ENCODE data around the gene KRTAP22-1.

The KRTAP22-1 gene

DNA sequence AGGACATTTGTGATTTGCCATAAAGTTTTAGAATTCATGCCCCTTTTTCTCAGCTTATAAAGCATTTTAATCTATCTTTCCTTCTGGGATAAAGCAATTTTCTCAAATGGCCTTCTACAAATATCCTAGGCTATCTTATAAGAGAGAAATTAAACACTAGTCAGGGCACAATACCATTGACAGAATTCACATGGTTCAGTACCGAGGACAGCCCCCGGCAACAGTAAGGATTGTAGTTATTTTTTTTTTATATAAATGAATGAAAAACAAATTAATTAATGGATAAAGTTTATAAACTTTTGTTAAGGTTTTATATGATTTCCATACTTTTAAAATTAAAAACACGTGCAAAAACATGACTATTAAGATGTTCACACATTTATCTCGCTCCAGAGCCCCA lies 27.2 kb downstream of the KRTAP22-1 start:
- Histone ChIP-seq H2BK5ac (ENCODE audit: low read depth, low read length, poor library complexity, severe bottlenecking) (no peak overlapping the region), H3K4me1 (ENCODE audit: control insufficient read depth, insufficient read depth, low read depth, low read length) (no peaks in the 10 kb centered on the region), H2AK5ac (ENCODE audit: low read length, severe bottlenecking) (no peak overlapping the region), H3K23ac (ENCODE audit: low read length in 2 of 2) (no peak overlapping the region), H4K91ac (ENCODE audit: low read length) (no peak overlapping the region), H2BK15ac (ENCODE audit: low read depth, poor library complexity, severe bottlenecking) (no peak overlapping the region), H3K9ac (ENCODE audit: low read length) (no peak overlapping the region), H2AFZ (ENCODE audit: low read depth, low read length) (no peak overlapping the region), H3K27ac (ENCODE audit: low read length, poor library complexity, severe bottlenecking) (no peak overlapping the region), H3K27me3 (ENCODE audit: control insufficient read depth in 1 of 2, insufficient read depth in 1 of 2, low read length in 2 of 2) (no peaks in the 10 kb centered on the region), H3K14ac (ENCODE audit: low read length in 2 of 2) (no peak overlapping the region), H4K8ac (ENCODE audit: low read length) (no peak overlapping the region), H2BK120ac (ENCODE audit: low read depth, low read length) (no peak overlapping the region), H3K18ac (ENCODE audit: low read depth in 1 of 2, low read length in 2 of 2) (no peak overlapping the region), H3K4me3 (ENCODE audit: insufficient read depth in 1 of 2, low read depth in 1 of 2, low read length in 2 of 2) (no peak overlapping the region), H3K4ac (ENCODE audit: low read depth in 1 of 2, low read length in 2 of 2) (no peak overlapping the region), H2BK12ac (ENCODE audit: low read length in 2 of 2) (no peak overlapping the region), H3K4me2 (ENCODE audit: low read length, poor library complexity, severe bottlenecking) (no peak overlapping the region), H3K36me3 (ENCODE audit: control insufficient read depth in 1 of 2, insufficient read depth in 2 of 2, low read depth in 1 of 2, low read length in 2 of 2) (no peaks in the 10 kb centered on the region), H3K79me1 (replicated peaks; ENCODE audit: low read length, poor library complexity, severe bottlenecking) (no peaks in the 10 kb centered on the region), H3K9me3 (ENCODE audit: control insufficient read depth, low read length) (peaks cover 10% of the 10 kb centered on the region)
- WGBS = no CpG with 5 or more reads among the region's 4 CpGs
- DNase-seq = no peak

DNA sequence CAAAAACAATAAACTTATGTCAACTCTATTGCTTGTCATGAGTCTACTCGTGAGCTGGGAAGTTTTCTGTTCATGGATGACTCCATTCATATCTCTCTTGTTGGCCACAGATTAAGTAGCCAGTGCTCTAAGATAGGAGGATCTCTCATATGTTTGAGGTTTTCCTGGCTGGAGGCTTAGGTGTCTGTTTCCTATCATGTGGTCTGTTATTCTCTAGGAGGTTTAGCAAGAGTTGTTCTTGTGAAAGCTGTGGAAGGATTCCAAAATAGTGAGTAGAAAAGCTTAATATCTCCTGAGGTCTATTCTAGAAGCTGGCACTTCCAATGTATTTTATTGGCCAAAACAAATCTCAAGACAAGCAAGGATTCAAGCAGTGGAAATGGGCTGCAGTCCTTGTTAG lies 28.3 kb downstream of the KRTAP22-1 start:
- WGBS = 72% methylated on average over 1 of the region's 1 CpG
- Histone ChIP-seq H2AK5ac (ENCODE audit: low read length, severe bottlenecking) (no peak overlapping the region), H3K18ac (ENCODE audit: low read depth in 1 of 2, low read length in 2 of 2) (no peak overlapping the region), H3K23ac (ENCODE audit: low read length in 2 of 2) (no peak overlapping the region), H3K4me3 (ENCODE audit: insufficient read depth in 1 of 2, low read depth in 1 of 2, low read length in 2 of 2) (no peak overlapping the region), H3K27ac (ENCODE audit: low read length, poor library complexity, severe bottlenecking) (no peak overlapping the region), H3K4me2 (ENCODE audit: low read length, poor library complexity, severe bottlenecking) (no peak overlapping the region), H3K14ac (ENCODE audit: low read length in 2 of 2) (no peak overlapping the region), H3K27me3 (ENCODE audit: control insufficient read depth in 1 of 2, insufficient read depth in 1 of 2, low read length in 2 of 2) (no peaks in the 10 kb centered on the region), H3K79me1 (replicated peaks; ENCODE audit: low read length, poor library complexity, severe bottlenecking) (no peaks in the 10 kb centered on the region), H2BK15ac (ENCODE audit: low read depth, poor library complexity, severe bottlenecking) (no peak overlapping the region), H4K8ac (ENCODE audit: low read length) (no peak overlapping the region), H3K4me1 (ENCODE audit: control insufficient read depth, insufficient read depth, low read depth, low read length) (no peaks in the 10 kb centered on the region), H3K36me3 (ENCODE audit: control insufficient read depth in 1 of 2, insufficient read depth in 2 of 2, low read depth in 1 of 2, low read length in 2 of 2) (no peaks in the 10 kb centered on the region), H2BK12ac (ENCODE audit: low read length in 2 of 2) (no peak overlapping the region), H2BK5ac (ENCODE audit: low read depth, low read length, poor library complexity, severe bottlenecking) (no peak overlapping the region), H3K4ac (ENCODE audit: low read depth in 1 of 2, low read length in 2 of 2) (no peak overlapping the region), H2AFZ (ENCODE audit: low read depth, low read length) (no peak overlapping the region), H2BK120ac (ENCODE audit: low read depth, low read length) (no peak overlapping the region), H4K91ac (ENCODE audit: low read length) (no peak overlapping the region), H3K9ac (ENCODE audit: low read length) (no peak overlapping the region), H3K9me3 (ENCODE audit: control insufficient read depth, low read length) (peaks cover 8% of the 10 kb centered on the region)
- DNase-seq = no peak

DNA sequence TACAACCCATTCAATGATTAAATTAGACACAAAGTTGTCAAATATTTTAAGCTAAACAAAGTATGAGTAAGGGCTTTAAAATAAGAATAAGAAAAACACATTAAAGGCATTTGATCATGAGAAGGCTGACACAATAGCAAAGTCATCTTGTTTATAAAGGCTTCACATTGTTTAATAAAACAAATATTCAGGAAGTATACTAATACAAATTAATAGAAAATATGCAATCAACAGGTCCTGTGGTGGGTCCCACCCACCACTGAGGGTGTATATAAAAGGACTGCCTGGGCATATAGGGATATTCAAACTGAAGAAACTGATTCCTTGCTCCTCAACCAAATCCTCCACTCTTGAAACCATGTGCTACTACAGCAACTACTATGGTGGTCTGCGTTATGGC lies 34.0 kb downstream of the KRTAP22-1 start, which contains the start of gene KRTAP20-2:
Gene KRTAP20-2 (plus strand): TSS at position 301 of the 400 bp plus-strand sequence. CDS start 58 bp downstream, at position 359.
- H3K18ac ChIP-seq (ENCODE audit: low read depth in 1 of 2, low read length in 2 of 2) = no peak within 1 kb of the TSS
- no peak within 1 kb of the TSS for H3K4ac ChIP-seq (ENCODE audit: low read depth in 1 of 2, low read length in 2 of 2)
- no peaks in the 10 kb centered on the region for H3K36me3 ChIP-seq (ENCODE audit: control insufficient read depth in 1 of 2, insufficient read depth in 2 of 2, low read depth in 1 of 2, low read length in 2 of 2)
- H4K8ac ChIP-seq (ENCODE audit: low read length) = peak within 1 kb of the TSS; percentile 14
- no peak within 1 kb of the TSS for H2AK5ac ChIP-seq (ENCODE audit: low read length, severe bottlenecking)
- no peak within 1 kb of the TSS for H2BK15ac ChIP-seq (ENCODE audit: low read depth, poor library complexity, severe bottlenecking)
- H3K4me2 ChIP-seq (ENCODE audit: low read length, poor library complexity, severe bottlenecking) = no peak within 1 kb of the TSS
- WGBS = 88% methylated on average over 1 of the region's 1 CpG
- DNase-seq = no peak
- no peak within 1 kb of the TSS for H3K14ac ChIP-seq (ENCODE audit: low read length in 2 of 2)
- H2BK120ac ChIP-seq (ENCODE audit: low read depth, low read length) = no peak within 1 kb of the TSS
- no peak within 1 kb of the TSS for H2AFZ ChIP-seq (ENCODE audit: low read depth, low read length)
- H4K91ac ChIP-seq (ENCODE audit: low read length) = no peak within 1 kb of the TSS
- H3K4me3 ChIP-seq (ENCODE audit: insufficient read depth in 1 of 2, low read depth in 1 of 2, low read length in 2 of 2) = no peak within 1 kb of the TSS
- H3K27me3 ChIP-seq (ENCODE audit: control insufficient read depth in 1 of 2, insufficient read depth in 1 of 2, low read length in 2 of 2) = no peaks in the 10 kb centered on the region
- H3K4me1 ChIP-seq (ENCODE audit: control insufficient read depth, insufficient read depth, low read depth, low read length) = no peaks in the 10 kb centered on the region
- H3K23ac ChIP-seq (ENCODE audit: low read length in 2 of 2) = no peak within 1 kb of the TSS
- no peak within 1 kb of the TSS for H2BK12ac ChIP-seq (ENCODE audit: low read length in 2 of 2)
- no peak within 1 kb of the TSS for H3K27ac ChIP-seq (ENCODE audit: low read length, poor library complexity, severe bottlenecking)
- H2BK5ac ChIP-seq (ENCODE audit: low read depth, low read length, poor library complexity, severe bottlenecking) = no peak within 1 kb of the TSS
- peaks cover 6% of the 10 kb centered on the region for H3K9me3 ChIP-seq (ENCODE audit: control insufficient read depth, low read length)
- no peaks in the 10 kb centered on the region for H3K79me1 ChIP-seq (replicated peaks; ENCODE audit: low read length, poor library complexity, severe bottlenecking)
- no peak within 1 kb of the TSS for H3K9ac ChIP-seq (ENCODE audit: low read length)

DNA sequence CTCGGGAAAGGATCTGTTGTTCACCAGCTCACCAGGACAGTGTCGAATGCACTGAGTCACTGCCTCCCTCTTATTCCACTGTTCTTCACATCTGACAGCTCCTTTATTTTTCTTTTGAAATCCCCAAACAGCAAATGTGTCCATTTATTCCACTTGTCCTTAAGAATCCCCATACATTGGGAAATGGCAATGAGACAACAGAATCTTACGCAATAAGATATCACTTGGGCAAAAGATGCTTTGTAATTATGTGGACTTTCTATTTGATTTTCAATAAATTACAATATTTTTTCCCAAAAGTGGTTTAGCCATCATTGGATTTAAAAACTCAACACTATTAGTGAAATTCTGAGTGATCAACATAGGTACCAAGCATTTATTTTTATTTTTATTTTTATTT lies 37.8 kb downstream of the KRTAP22-1 start:
- no peak for DNase-seq
- WGBS = 73% methylated on average over 2 of the region's 3 CpGs
- no peaks in the 10 kb centered on the region for H3K4me1 ChIP-seq (ENCODE audit: control insufficient read depth, insufficient read depth, low read depth, low read length)

More for the DNA sequence above, 37.8 kb downstream of the KRTAP22-1 start:
- Histone ChIP-seq H2BK12ac (ENCODE audit: low read length in 2 of 2) (no peak overlapping the region), H3K27ac (ENCODE audit: low read length, poor library complexity, severe bottlenecking) (no peak overlapping the region), H3K4ac (ENCODE audit: low read depth in 1 of 2, low read length in 2 of 2) (no peak overlapping the region), H3K79me1 (replicated peaks; ENCODE audit: low read length, poor library complexity, severe bottlenecking) (no peaks in the 10 kb centered on the region), H4K91ac (ENCODE audit: low read length) (no peak overlapping the region), H3K23ac (ENCODE audit: low read length in 2 of 2) (no peak overlapping the region), H3K9ac (ENCODE audit: low read length) (no peak overlapping the region), H3K9me3 (ENCODE audit: control insufficient read depth, low read length) (peaks cover 9% of the 10 kb centered on the region), H3K14ac (ENCODE audit: low read length in 2 of 2) (no peak overlapping the region), H2AK5ac (ENCODE audit: low read length, severe bottlenecking) (no peak overlapping the region), H2BK15ac (ENCODE audit: low read depth, poor library complexity, severe bottlenecking) (no peak overlapping the region), H3K4me2 (ENCODE audit: low read length, poor library complexity, severe bottlenecking) (no peak overlapping the region), H3K36me3 (ENCODE audit: control insufficient read depth in 1 of 2, insufficient read depth in 2 of 2, low read depth in 1 of 2, low read length in 2 of 2) (no peaks in the 10 kb centered on the region), H2BK5ac (ENCODE audit: low read depth, low read length, poor library complexity, severe bottlenecking) (no peak overlapping the region), H3K4me3 (ENCODE audit: insufficient read depth in 1 of 2, low read depth in 1 of 2, low read length in 2 of 2) (no peak overlapping the region), H2BK120ac (ENCODE audit: low read depth, low read length) (no peak overlapping the region), H2AFZ (ENCODE audit: low read depth, low read length) (no peak overlapping the region), H4K8ac (ENCODE audit: low read length) (no peak overlapping the region), H3K18ac (ENCODE audit: low read depth in 1 of 2, low read length in 2 of 2) (no peak overlapping the region), H3K27me3 (ENCODE audit: control insufficient read depth in 1 of 2, insufficient read depth in 1 of 2, low read length in 2 of 2) (no peaks in the 10 kb centered on the region)
